Jurkat, Clone E6-1 (cell line): ENCODE measurements around the gene SFXN5.
"Not testable (repeated sequence)": the region's sequence is repeated elsewhere in the genome, so short reads cannot be mapped to it uniquely, and the experiment has no call there.

Experiments
- DNase-seq: peaks from one replicate; pipeline ENCODE4 v3.0.0-alpha.2; 2011; ENCODE audit warnings: low read depth, low spot score
- H3K4me3 ChIP-seq: 2 replicates; pipeline ENCODE4 v1.5.1; 2011; ENCODE audit warnings: mild to moderate bottlenecking, low read length, control low read depth, moderate library complexity

Gene SFXN5

DNA sequence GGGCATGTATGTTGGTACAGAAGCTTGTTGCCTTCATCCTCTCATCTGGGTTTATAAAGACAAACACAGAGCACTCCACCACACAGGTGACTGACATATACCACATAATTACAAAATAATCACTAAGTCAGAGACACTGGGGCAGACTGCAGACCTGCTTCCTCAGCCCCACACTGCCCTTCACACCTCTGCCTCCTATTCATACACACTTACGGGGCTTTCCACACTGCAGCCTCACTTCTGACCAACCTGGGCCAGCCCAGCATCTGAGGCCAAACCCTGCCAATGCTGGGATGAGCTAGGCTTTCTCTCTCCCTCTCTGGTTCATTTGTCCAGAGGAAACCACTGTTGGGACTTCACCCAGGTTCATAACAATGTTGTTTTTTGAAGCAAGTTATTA, 149.7 kb downstream of the SFXN5 start:
- H3K4me3 ChIP-seq = no peak overlapping the region
- no peak for DNase-seq

DNA sequence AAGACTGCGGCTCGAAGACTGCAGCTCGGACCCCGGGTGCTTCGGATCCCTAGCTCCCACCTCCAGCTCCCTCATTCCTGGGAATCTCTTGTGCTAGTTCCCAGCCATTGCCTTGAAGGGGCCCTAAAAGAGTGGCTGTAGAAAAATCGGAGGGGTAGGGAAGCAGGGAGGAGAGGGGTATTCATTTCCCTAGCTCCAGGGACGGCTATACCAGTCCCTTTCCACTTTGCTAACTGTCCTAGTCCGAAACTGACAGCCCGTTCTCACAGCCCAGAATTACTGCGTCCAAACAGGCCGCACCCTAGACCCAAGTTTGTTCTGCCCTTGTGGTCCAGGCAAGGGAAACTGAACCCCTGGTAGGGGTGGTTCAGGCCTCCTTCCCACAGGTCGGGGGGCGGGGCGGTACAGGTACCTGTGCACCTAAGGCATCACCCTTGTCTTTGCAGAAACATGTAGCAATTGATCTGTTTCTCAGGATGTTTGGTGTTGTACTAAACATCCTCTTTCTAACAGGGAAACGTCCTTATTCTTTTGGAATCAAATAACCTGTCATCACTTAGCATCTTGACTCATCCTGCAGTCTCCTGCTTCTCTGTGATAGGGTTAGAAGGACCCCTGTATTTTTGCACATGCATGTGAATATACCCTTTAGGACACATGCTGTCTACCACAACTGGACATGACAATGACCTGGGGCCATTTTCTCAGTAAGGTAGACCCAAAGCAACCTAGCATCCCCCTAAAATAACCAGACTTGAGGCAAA, 150.2 kb downstream of the SFXN5 start:
- H3K4me3 ChIP-seq = no peak overlapping the region
- no peak for DNase-seq

DNA sequence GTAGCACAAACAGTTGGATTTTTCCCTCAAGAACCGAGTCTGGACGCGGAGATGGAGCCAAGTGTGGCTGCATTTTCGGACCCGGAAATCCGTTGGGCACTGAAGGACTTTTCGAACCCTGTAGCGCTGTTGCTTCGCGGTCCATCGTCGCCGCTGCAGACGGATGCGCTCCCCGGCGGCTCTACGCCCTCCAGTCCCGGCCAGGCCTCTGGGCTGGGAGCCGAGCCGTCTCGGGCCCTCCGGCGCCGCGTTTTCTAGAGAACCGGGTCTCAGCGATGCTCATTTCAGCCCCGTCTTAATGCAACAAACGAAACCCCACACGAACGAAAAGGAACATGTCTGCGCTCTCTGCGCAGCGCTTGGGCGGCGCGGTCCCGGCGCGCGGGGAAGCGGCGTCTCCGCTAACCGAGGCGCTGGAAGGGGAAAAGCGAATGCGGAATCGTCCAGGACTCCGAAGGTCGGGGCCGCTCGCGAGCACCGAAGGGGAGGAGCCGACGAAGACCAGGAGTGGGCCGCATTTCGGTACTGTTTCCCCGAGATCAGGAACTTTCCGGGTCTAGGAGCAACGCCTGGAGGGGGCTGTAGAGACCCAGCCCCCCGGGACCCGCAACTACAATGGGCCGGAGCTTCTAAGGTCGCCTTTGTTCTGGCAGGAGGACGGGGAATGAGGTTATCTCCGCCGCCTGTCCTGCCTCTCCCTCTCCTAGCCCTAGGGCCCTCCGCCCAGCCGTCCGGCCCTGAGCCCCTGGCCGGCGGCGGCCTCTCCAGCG, 151.0 kb downstream of the SFXN5 start:
- DNase-seq = no peak

DNA sequence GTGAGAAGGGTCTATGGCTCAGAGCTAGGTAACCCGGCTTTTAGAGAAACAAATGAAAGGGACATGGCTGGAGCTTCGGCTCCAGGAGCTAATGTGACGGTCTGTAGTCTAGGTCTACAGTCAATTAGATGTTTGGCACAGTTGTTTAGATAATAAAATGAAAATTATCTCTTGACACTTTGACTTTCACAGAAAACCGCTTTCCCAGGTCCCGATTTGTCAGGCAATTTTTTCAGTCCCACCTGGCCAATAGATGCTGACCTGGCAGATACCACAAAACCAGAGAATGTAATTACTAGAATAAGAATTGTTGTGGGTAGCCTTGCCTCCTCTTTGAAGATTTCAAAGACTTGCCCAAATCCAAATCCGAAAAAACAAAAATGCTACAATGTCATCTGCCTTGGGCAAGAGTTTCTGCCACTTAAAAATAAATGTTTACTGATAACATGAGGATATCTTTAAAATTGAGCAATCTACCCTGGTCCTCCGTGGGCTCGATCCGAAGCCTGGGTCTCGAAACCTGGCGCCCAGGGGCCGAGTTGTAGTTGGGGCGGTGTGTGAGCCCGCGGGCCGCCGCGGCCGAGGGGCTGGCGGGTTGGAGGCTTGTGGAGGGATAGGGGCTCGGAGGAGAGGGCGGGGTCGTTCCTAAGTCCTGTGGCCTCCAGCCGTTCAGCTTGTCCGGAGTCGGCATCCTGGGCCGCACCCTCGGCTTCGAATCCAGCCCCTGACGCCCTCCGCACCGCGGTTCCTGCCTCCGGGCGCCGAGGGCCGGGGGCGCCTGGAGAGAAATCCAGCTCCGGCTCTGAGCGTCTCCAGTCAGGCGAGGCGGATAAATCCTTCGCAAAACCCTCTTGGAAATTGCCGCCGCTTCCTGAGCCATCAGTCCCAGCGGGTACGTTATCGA, 151.8 kb downstream of the SFXN5 start:
- DNase-seq = no peak
- no peak overlapping the region for H3K4me3 ChIP-seq

More for the DNA sequence above, 151.0 kb downstream of the SFXN5 start:
- H3K4me3 ChIP-seq = no peak overlapping the region

DNA sequence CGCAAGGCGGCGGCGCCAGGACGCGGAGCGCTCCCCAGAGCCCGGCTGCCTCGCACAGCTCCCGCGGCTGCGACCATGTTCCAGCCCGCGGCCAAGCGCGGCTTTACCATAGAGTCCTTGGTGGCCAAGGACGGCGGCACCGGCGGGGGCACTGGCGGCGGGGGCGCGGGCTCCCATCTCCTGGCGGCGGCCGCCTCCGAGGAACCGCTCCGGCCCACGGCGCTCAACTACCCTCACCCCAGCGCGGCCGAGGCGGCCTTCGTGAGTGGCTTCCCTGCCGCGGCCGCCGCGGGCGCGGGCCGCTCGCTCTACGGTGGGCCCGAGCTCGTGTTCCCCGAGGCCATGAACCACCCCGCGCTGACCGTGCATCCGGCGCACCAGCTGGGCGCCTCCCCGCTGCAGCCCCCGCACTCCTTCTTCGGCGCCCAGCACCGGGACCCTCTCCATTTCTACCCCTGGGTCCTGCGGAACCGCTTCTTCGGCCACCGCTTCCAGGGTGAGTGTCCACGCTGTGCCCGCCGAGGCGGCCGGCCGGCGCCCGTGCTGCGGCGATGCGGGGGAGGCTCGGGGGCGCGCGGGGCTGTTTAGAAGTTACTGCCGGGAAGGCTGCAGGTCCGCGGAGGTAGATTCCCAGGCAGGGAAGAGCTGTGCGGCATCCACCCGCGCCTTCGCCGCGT, 153.5 kb downstream of the SFXN5 start:
- H3K4me3 ChIP-seq = no peak overlapping the region
- no peak for DNase-seq

DNA sequence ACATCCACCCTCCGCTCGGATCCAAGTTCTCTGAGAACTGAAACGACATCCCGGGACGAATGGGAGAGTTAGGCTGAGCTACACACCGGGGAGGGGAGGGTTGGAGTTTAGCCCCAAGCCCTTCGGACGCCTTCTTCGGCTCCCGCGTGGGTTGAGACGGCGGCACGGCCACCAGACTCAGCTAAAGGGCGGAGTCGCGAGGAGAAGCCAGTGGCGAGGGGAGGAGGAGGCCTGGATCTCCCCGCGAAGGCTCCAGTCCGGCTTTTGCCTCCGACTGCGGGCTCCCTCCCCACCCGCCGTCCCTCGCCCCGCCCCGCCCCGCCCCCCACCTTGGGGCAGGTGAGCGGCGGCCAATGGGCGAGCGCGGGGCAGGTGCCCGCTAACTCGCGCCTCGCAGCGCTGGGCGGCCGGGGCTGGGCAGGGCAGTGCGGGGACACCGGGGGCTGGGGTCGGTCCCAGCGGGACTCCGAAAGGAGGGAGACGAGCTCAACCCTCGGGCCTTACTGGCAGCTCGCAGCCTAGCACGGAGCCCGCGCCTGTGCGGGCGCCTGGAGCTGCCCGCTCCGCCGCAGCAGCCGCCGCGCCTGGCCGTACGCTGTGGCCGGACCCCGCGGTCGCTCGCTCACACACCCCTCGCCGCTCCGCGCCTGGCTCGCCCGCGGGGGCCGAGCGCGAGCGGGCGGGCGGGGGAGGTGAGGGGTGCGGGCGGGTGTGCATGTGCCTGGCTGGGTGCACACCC, 154.2 kb downstream of the SFXN5 start, which contains the start of gene EMX1:
Gene EMX1 (plus strand): TSS at position 382 of the 739 bp plus-strand sequence. CDS start 334 bp downstream, at position 716.
- H3K4me3 ChIP-seq = peak within 1 kb of the TSS; percentile 32
- peak; percentile 16 for DNase-seq

DNA sequence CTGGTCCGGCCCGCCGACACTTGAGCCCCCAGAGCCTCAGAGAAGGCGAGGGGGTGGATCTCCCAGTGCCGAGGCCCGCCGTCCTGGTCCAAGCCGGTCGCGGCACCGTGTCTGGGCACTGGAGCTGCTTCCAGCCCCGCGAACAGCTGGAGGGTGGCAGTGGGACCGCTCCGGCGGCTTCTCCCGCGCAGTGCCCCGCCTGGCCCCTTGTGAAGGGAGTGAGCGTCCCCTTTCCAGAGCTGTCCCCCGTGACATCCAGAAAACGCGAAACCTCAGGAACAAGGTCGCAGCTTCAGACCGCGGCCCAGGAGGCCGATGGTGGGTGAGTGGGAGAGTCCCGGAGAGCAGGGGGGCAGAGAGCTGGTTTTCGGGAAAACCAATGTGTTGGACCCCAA, 154.8 kb downstream of the SFXN5 start:
- DNase-seq = no peak

DNA sequence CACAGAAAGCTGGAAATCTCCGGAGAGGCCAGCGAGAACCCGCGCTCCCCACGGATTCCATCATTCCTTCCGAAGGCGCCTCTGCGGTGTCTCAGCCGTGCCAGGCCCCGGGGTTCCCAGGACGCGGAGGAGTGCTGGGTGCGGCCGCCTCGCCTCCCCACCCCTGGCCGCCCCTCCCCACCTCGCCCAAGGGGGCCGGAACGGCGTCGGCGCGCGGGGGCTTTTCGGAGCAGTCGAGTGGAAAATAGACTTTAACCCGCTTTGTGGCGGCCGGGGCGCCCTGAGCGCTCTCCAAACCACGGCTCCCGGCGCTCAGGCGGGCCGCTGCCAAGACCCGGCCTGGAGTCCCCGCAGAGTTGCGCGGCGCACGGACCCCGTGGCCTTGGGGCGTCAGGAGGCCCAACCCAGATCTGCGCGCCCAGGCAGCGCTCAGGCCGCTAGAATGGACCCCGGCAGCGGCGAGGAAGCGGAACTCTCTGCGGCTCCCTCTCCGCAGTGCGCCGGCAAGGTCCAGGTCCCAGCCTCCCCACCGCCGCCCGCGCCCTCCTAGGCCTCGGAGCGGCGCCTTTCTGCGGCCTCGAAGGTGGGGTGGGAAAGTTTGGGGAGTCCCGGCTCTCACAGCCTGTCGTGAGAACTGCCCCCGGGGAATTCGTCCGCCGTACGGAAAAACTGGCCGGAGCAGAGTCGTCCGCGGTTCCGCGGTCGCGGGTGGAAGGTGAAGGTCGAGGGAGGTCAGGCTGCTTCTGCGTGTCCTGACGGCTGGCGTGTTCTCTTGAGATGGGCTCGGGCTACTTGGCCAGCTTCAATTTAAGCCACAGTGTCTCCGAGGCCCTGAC, 155.4 kb downstream of the SFXN5 start:
- H3K4me3 ChIP-seq = peak overlapping the region; percentile 32
- peak; percentile 30 for DNase-seq

More for the DNA sequence above, 154.8 kb downstream of the SFXN5 start:
- peak overlapping the region; percentile 32; the same call in 1 of the 2 replicates for H3K4me3 ChIP-seq

DNA sequence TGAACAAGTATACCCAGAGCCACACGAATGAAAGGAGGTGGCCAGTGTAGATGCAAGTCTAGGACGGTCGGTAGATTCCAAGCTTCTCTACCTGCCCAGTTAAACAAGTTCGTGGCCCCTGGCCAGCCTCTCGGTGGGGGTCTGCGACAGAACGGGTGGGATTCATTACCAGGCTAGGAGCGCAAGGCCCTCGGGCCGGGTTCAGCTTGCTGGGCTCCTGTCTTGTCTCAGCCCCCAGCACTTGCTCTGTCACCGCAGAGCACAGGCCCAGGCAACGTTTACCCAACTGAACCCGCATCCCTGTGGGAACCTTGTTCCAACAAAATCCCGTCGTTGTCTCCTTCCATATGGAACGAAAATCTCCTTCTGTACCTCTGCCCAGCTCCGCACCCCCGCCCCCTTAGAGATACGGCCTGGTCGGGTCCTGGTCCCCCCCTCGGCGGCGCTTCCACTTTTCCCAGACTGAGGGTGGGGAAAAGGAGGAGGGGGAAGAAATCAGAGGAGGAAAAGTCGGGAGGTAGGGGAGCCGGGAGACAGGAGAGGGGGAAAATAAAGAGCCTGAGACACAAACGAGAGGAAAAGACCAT, 156.1 kb downstream of the SFXN5 start:
- peak overlapping the region; percentile 32 for H3K4me3 ChIP-seq
- no peak for DNase-seq

DNA sequence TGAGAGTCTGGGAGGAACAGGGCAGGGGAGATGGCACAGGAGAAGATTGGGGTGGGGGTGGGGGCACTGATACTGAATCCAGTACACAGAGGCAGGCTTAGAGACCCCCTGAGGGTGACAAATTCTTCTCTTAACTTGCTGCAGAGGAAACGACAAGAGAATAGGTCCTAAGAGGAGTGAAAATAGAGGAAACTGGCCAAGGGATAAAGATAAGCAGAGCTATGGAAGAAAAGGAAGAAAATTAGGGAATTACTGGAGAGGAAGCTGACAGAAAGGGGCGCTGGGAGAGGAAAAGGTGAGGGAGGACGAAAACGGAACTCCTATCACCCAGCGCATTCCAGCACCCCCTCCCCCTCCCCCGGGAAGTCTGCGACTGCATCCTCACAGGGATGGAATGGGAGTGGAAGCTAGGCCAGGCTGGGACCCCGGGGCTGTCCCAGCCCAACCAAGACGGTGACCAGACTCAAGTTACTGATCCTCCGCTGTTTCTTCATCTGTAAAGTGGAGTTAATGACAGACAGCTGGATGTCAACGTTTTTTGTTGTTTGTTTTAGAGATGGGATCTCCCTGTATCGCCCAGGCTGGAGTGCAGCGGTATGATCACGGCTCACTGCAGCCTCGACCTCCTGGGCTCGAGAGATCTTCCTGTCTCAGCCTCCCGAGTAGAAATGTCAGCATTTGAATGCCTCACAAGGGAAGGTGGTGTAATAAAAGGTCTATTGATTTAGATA, 156.8 kb downstream of the SFXN5 start:
- no peak overlapping the region for H3K4me3 ChIP-seq
- no peak for DNase-seq

DNA sequence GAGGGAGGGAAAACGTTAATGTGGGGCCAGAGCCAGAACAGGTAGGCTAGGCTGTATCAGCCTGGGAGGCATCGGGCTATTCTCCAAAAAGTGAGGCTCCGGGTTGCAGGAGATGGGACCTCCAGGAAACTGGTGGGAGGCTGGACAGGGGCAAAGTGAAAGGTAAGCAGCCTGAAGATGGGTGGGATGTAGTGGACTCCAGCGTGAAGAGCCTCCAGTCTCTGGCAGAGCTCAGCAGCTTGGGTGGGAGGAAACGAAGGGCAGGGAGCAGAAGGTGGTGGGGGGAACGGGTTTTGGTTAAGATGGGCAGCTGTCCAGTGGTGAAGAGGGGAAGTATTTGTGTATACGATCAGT, 157.3 kb downstream of the SFXN5 start:
- no peak for DNase-seq
- H3K4me3 ChIP-seq = no peak overlapping the region

DNA sequence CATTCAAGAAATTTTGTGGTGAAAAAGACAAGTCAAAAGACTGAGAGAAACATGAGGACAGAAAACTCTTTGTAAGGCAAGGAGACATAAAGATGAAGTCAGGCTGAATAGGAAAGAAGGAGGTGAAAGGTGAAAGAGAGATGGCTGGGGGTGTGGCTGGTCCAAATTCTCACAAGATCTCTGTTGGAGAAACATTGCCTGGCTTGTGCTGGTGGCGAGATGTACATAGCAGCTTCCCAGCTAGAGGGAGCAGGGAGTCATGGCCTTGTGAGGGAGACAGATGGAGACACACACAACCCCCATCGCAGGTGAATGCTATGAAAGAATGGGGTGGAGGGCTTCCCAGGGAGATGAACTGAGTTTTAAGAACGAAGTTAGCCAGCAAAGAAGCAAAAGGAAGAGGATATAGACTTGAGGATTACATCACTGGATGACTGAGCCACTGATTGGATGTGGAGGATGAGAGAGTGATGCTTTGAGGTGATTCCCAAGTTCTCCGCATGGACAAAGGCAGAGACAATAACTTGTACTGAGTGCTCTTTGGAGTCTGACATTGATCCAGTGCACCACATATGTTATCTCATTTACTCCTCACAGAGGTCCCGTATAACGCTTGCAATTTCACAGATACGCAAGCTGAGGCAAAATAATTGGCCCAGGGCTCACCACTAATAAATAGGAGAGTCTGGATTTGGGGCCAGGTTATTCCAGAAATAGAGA, 157.9 kb downstream of the SFXN5 start:
- no peak for DNase-seq
- no peak overlapping the region for H3K4me3 ChIP-seq

DNA sequence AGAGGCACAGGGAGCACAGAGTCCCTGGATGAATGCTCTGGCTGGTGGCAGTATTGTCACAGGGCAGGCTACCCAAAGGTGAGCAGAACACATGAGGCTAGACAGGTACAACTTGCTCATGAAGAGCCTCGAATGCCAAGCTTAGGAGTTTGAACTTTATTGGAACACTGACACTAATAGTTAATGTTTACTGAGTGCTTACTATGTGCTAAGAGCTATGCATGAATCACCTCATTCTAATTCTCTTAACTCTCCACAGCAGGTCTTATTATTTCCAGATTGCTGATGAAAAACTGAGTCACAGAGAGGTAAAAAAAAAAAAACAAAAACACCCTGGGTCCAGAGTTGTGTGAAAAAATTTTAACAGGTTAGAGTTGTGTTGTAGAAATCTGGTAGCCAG, 160.3 kb downstream of the SFXN5 start:
- no peak overlapping the region for H3K4me3 ChIP-seq
- DNase-seq = no peak

DNA sequence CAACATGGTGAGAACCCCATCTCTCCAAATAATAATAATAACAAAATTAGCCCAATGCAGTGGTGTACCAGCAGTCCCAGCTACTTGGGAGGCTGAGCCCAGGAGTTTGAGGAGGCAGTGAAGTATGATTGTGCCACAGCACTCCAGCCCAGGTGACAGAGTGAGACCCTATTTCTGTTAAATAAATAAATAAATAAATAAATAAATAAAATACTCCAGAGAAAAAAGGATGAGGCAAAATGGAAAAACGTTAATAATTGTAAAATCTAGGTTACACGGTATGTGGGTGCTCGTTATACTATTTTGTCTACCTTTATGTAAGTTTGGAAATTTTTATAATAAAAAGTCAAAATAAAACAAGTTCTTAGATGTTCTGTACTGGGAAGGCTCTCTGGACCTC, 162.8 kb downstream of the SFXN5 start:
- no peak for DNase-seq
- H3K4me3 ChIP-seq = no peak overlapping the region

DNA sequence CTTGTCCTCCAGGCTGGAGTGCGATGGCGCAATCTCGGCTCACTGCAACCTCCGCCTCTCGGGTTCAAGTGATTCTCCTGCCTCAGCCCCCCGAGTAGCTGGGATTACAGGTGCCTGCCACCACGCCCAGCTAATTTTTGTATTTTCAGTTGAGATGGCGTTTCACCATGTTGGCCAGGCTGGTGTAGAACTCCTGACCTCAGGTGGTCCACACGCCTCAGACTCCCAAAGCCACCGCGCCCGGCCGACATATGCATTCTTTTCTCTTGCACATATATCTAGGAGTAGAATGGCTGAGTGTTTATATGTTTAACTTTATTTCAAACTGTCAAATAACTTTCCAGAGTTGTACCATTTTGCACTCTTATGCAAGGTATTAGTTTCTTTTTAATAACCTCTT, 164.1 kb downstream of the SFXN5 start:
- not testable (repeated sequence) for H3K4me3 ChIP-seq

DNA sequence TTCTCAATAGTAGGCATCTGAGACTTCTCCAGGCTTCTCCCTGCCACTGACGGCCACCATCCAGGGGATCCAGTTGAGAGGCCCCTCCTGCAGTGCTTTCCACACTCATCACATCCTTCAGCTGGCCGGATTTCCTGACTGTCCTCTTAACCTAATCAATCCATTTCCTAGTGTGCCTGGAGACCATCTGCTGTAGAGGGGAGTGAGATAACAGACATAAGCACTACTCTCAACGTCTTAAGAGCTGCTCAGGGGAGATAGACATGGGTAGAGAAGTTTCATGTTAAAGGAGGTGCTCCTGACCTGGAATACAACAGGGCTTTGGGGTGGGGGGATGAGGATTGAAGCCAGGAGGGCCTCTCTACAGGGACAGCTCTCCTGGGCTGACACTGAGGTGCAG, 170.1 kb downstream of the SFXN5 start:
- no peak for DNase-seq
- no peak overlapping the region for H3K4me3 ChIP-seq

More for the DNA sequence above, 164.1 kb downstream of the SFXN5 start:
- not testable (repeated sequence) for DNase-seq
